Measurements from ENCODE around the gene MESP2. TPM values are rescaled to one million over a fixed set of nuclear protein-coding genes. Genes with fewer than 3 reads are reported as not detected.
A peak's percentile ranks its signal among the peaks of the same experiment; 100 is the strongest.

MESP2 gene
- total RNA-seq (not detected), polyA plus RNA-seq (under 1 TPM in 1 of 2 donors, not detected in 1; 0.19 TPM)
- long read RNA-seq, donor 1 = 0 reads
- long read RNA-seq, donor 2, partial matches to known transcripts = 0 of 1 reads
- long read RNA-seq, donor 2, other reads (novel, unspliced or antisense) = 0 of 1 reads
- long read RNA-seq, donor 3, partial matches to known transcripts = 0 of 1 reads
- long read RNA-seq, donor 3, other reads (novel, unspliced or antisense) = 0 of 1 reads

GRCh38 chr15:89776274-89777072 is at the start of gene MESP2:
Gene MESP2, plus strand, starts transcription at chr15:89776332. Its CDS starts 26 bp downstream, at chr15:89776358.
- peak; percentile 81 to 92 (median 85) for DNase-seq
- peak within 1 kb of the TSS; percentile 41 for H3K4me3 ChIP-seq
- peak in 2 of 3 donors; percentile 56 to 67 for TF ChIP-seq CTCF (IDR thresholded peaks at IDR 0.05)
- TF ChIP-seq EP300 (IDR thresholded peaks at IDR 0.05) = no peak
- no peak for TF ChIP-seq POLR2A (IDR thresholded peaks at IDR 0.05)
- no peaks in the 10 kb centered on the region for H3K36me3 ChIP-seq
- H3K27me3 ChIP-seq = no peaks in the 10 kb centered on the region
- no peaks in the 10 kb centered on the region for H3K4me1 ChIP-seq (ENCODE audit: insufficient read depth)
- H3K9me3 ChIP-seq = no peaks in the 10 kb centered on the region
- intact Hi-C loops (cut with DNase I) = loop anchor here in 1 of 4 donors (10.0 kb wide), 1 partner anchor 98 kb away; no protein-coding TSS in a partner anchor
- 4 to 11% (median 10%) methylated on average over 27 to 82 of the region's 82 CpGs for WGBS, 3 donors
- no peak within 1 kb of the TSS for H3K27ac ChIP-seq

- H3K4me3 ChIP-seq = no peak overlapping the region
- intact Hi-C loops (cut with DNase I) = no loop called here
- no peak overlapping the region for H3K27ac ChIP-seq
- whole genome bisulfite sequencing, 3 donors = 4 to 9% (median 4%) methylated on average over 2 of the region's 2 CpGs
- H3K9me3 ChIP-seq = no peaks in the 10 kb centered on the region
- TF ChIP-seq EP300 (IDR thresholded peaks at IDR 0.05) (peak; percentile 91), POLR2A (IDR thresholded peaks at IDR 0.05) (no peak)
- peaks cover 9% of the 10 kb centered on the region for H3K4me1 ChIP-seq (ENCODE audit: insufficient read depth)
- DNase-seq = peak in 1 of 5 donors; percentile 45
- no peaks in the 10 kb centered on the region for H3K27me3 ChIP-seq
- no peaks in the 10 kb centered on the region for H3K36me3 ChIP-seq
These were observed 47.9 kb upstream of the MESP2 start for GRCh38 chr15:89728254-89728653.

GRCh38 chr15:89731275-89731674 is 44.9 kb upstream of the MESP2 start:
- DNase-seq = no peak
- Histone ChIP-seq H3K4me1 (ENCODE audit: insufficient read depth) (peaks cover 9% of the 10 kb centered on the region), H3K27me3 (no peaks in the 10 kb centered on the region), H3K9me3 (no peaks in the 10 kb centered on the region), H3K36me3 (no peaks in the 10 kb centered on the region), H3K27ac (no peak overlapping the region), H3K4me3 (no peak overlapping the region)
- intact Hi-C loops (cut with DNase I) = no loop called here
- no peak for TF ChIP-seq POLR2A (IDR thresholded peaks at IDR 0.05)
- no peak for TF ChIP-seq CTCF (IDR thresholded peaks at IDR 0.05)
- no peak for TF ChIP-seq EP300 (IDR thresholded peaks at IDR 0.05)
- 92 to 95% (median 93%) methylated on average over 4 to 5 of the region's 5 CpGs for WGBS, 3 donors

GRCh38 chr15:89732451-89733172 is 43.5 kb upstream of the MESP2 start:
- WGBS, 3 donors = 9 to 18% (median 10%) methylated on average over 8 of the region's 8 CpGs
- TF ChIP-seq EP300 (IDR thresholded peaks at IDR 0.05) (no peak), POLR2A (IDR thresholded peaks at IDR 0.05) (no peak), CTCF (IDR thresholded peaks at IDR 0.05) (no peak)
- peak; percentile 33 to 78 (median 68) for DNase-seq
- H3K4me1 ChIP-seq (ENCODE audit: insufficient read depth) = peaks cover 9% of the 10 kb centered on the region
- H3K27ac ChIP-seq = peak overlapping the region in 1 of 2 donors; percentile 29
- no peaks in the 10 kb centered on the region for H3K9me3 ChIP-seq
- H3K4me3 ChIP-seq = no peak overlapping the region
- intact Hi-C loops (cut with DNase I) = no loop called here
- H3K36me3 ChIP-seq = no peaks in the 10 kb centered on the region
- H3K27me3 ChIP-seq = no peaks in the 10 kb centered on the region

Data from ovary (tissue), 10 donors.